NCI-H460 (cell line): ENCODE results near the gene UBA3. TPM values are rescaled to one million over a fixed set of nuclear protein-coding genes. Genes with fewer than 3 reads are reported as not detected.

ENCODE experiments used
- DNase-seq: peaks from one replicate; pipeline ENCODE4 v3.0.0-alpha.2; 2016; ENCODE audit warnings: low read depth; ENCODE audit errors: extremely low read depth
- total RNA-seq: library from RNA; depleted of rRNA; stranded (reverse); fragments of >200 nt; shearing (Covaris generic); gene quantifications from 2 replicates; pipeline ENCODE4 v1.2.3, GENCODE V29; 2014

Gene UBA3
- total RNA-seq, 1 experiment from 2014 or later, result 61.7 TPM

DNA sequence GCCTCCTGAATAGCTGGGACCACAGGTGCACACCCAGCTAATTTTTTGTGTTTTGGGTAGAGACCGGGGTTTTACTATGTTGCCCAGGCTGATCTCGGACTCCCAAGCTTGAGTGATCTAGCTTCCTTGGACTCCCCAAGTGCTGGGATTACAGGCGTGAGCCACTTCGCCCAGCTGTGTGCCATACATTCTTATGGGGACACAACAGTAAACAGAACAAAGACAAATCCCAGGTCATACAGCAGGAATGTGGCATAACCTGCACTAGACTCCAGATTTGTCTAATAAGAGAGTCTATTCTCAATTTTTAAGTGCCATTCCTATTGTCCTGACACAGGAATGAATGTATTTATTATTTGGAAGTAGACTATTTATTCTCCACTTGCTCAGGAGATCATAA lies 22.2 kb upstream of the UBA3 start:
- DNase-seq, result no peak

DNA sequence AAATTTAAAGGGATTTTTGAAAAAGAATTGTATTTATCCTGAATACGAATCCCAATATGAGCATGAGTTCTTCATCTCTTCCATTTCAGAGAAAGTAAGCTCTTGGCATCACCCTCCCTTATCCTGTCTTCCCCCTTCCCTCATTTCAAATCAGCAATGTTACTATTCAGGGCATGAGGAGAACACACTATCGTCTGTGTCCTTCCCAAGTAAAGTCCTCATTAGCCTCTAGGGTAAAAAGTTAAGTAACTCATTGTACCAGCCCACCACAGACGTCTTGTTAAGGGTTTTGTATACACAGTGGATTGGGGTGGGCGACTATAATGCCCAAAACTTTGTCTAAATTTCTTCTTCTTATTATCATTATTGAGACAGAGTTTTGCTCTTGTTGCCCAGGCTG lies 19.4 kb upstream of the UBA3 start:
- no peak for DNase-seq

DNA sequence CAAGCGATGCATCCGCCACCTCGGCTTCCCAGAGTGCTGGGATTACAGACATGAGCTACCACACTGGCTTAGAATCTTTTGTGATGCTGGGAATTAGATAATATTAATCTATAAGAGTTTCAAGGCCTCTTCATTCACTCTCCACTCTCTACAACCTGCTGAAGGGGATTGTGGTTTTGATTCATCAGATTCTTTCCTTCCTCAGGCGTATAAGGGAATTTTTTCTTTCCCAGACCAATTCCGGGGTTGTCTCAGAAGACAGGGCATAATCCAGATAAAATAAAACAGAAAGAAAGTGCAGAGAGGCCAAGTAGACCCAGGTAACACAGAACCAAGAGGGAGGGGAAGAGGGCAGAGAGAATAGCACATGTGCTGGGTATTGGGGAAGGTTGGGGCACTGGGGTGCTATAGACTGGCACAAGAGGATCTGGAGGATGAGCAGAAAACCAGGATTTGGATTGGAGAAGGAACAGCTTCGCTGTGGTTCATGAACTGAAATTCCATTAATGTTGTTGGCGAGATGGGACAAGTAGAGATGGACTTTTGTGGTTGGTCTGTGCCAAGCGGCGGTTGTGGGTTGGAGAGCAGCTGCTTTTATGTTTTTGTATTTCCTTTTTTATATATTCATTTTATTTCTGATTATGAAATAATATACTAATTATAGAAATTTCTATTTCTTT lies 17.4 kb upstream of the UBA3 start:
- no peak for DNase-seq

DNA sequence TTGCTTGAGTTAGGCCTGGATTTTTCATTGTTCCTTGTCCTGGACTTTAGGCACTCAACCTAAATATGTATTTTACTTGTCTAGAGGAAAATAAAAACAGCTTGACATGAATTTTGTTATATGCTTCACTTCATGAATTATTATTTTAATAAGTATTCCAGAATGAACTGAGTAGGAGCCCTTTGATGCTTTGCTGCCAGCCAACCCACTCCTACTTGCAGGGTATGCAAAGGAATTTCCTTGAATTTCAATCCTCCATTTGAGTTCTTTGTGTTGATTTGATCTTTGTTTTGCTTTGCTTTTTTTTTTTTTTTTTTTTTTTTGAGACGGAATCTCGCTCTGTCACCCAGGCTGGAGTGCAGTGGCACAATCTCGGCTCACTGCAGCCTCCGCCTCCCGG lies 16.1 kb upstream of the UBA3 start:
- DNase-seq, result no peak

DNA sequence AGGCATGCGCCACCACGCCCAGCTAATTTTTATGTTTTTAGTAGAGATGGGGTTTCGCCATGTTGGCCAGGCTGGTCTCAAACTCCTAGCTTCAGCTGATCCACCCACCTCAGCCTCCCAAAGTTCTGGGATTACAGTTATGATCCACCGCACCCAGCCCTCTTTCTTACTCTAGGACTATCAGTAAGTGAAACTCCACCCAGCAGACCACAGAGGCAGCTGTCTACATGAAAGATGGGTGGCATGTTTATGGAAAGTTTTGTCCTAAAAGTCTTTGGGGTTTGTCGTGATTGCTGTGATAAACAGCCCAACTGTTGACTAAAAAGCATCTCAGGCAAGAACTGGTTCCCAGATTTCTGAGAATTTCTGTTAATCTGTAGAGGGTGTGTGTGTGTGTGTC lies 15.5 kb upstream of the UBA3 start:
- no peak for DNase-seq

DNA sequence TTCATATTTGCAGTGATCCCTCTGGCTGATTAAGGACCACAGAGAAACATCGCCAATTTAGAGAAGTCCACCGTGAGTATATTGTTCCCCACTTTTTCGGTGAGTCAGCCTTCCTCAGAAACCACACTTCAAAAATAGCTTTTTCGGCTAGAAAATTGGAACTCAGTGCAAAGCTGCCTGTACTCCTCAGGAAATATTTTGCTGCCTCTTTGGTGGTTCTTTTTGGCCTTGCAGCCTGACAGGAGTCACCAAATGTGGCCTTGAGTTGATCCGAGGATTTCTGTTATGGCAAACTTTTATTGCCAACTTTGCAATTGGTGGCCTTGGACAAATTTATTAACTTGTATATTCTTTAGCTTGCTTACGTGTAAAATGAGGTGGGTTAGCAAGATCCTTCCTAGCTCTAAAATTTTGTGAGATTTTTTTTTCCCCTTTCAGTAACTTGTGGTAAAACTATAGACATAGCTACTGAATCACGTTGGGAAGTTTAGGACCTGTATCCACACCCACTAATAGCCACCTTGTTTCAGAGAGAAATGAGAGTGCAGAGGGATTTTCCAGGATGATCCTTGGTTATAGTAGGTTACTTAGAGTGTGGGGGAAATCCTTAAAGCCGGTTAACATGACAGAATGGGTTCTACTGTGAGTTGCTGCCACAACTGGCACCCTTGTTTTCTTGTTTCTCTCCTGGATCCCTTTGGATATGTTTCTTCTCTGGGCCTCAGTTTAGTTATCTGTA lies 14.5 kb upstream of the UBA3 start:
- no peak for DNase-seq

DNA sequence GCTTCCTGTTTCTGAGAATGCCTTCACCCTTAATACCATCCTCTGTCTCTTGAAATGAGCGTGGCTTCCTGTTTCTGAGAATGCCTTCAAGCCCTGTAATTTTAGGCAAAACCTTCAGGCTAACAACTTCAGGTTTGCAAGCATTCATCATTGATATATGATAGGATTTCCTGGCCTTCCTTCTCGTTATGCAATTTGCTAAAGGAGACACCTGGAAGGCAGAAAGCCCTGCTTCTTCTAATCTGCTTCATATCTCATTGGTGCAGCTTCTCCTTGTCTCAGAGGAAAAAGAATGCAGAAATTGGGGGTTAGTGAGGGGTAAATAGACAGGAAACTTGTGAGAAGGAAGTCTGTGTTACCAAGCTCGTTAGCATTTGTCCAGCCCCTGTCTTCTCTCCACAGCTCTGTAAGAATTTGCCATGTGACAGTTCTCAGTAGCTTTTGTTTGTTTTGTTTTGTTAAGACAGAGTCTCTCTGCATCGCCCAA lies 11.9 kb upstream of the UBA3 start:
- DNase-seq, result no peak

DNA sequence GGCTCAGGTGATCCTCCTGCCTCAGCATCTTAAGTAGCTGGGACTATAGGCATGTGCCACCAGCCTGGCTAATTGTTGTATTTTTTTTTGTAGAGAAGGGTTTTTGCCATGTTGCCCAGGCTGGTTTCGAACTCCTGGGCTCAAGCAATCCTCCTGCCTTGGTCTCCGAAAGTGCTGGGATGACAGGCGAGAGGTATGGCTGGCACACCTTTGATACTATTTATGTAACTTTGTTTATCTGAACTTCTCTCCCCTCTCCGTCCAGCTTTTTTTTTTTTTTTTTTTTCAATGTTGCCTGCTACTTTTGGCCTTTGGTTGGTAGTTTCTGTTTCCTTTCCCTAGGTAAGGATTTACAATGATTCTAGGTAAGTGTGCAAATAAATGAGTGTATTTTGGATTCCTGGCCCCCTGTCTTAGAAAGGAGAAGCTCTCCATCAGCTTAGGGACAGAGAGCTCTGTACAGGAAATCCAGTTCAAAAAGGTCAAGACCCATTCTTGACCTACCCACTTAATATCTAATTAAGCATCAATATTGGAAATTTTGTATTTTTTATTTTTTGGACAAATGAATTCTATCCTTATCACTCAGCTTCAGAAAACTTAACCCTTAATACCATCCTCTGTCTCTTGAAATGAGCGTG lies 11.3 kb upstream of the UBA3 start:
- no peak for DNase-seq

DNA sequence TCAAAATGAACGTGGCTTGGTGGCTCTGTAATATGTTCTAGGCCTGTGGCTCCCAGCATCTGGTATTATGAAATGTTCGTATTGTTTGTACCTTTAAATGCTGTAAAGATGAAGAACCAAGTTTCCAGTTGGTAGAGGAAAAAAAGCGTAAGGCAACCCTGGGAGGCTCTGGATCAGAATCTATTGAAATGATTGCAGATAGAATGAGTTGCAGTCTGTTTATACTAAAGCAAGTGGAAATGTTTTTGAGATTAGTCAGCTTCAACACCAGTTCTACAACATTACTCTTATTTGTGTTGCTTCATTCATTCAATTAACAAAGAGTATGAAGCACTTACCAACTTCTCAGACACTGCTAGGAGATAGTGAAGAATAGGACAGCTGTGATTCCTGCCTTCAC lies 9.9 kb upstream of the UBA3 start:
- no peak for DNase-seq

DNA sequence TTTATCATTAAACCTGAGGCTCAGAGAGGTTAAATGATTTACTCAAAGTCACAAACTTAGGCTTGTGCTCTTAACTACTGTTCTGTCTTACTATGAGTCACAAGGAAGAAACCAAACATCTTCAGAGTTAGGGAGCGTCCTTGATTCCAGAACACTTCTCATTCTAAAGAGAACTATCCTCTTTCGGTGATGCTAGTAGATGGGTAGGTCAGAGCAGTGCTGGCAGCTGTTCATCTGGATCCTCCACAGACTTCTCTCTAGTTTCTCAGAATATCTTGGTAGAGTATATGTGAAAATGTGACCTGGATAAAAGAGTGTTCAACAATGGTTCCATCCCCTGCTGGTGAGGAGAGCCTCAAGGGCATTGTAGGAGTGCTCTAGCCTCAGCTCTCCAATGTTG lies 7.9 kb upstream of the UBA3 start:
- no peak for DNase-seq

DNA sequence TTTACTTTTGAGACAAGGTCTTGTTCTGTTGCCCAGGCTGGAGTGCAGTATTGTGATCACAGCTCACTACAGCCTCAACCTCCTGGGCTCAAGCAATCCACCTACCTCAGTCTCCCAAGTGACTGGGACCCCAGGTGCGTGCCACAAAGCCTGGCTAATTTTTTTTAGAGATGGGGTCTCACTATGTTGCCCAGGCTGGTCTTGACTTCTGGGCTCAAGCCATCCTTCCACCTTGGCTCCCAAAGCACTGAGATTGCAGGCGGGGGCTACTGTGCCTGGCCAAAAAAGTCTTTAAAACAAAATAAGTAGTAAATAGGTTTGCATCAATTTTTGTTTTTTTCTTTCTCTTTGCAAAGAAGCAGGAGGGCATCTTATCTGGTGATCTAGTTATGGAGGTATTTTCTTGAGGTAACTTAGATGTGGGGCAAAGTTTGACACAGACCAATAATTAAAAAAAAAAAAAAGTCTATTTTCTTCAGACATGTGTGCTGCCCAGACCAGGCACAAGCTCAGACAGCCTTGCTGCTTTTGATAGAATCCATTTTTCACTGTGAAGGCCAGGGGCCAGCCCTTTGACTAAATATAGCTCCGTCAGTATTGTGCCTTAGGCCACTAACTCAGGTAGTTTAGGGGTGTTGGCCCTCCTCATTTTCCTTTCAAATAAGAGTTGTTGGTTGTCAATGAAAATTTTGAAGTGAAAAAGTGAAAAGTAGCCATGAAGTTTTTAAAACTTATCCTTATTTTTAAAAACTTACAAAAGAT lies 7.0 kb upstream of the UBA3 start:
- no peak for DNase-seq

DNA sequence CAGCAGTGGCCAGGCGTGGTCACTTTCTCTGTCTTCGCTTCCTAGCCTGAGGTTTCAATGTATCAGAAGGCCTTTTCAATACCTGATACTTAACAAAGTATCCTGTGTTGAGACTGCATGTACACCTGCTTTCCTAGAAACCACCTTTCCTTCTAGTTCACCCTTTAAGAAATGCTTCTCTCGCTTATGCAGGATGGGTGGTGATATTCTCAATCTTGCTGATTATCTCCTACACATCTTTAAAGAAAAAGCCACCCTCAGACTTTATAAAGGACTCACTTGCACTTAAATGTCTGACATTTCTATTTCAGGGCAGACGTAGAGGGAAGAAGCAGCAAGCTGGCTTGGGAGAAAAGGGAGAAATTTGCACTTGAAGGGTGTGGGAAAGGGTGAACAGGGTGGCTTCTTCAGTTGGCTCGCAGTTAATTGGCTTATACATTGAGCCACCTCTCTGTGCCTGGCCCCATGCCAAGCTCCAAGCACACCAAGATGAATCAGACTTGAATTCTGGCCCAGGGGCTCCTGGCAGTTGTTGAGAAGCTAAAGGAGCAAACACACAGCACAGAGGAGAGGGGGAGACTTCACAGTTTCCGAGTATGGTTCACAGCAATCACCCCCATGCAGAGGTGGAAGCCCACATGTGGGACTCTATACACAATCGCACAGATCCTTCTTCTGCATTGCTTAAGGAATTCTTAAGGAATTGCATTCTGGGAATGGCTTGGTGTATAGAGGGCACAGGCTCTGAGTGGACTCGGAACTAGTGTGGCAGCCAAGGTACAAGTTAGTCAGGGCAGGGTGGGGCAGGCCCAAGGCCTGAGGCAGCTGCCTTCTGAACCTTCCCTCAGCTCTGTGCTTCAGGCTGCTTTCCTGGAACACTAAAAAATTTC lies 5.9 kb upstream of the UBA3 start:
- peak; percentile 83 for DNase-seq

DNA sequence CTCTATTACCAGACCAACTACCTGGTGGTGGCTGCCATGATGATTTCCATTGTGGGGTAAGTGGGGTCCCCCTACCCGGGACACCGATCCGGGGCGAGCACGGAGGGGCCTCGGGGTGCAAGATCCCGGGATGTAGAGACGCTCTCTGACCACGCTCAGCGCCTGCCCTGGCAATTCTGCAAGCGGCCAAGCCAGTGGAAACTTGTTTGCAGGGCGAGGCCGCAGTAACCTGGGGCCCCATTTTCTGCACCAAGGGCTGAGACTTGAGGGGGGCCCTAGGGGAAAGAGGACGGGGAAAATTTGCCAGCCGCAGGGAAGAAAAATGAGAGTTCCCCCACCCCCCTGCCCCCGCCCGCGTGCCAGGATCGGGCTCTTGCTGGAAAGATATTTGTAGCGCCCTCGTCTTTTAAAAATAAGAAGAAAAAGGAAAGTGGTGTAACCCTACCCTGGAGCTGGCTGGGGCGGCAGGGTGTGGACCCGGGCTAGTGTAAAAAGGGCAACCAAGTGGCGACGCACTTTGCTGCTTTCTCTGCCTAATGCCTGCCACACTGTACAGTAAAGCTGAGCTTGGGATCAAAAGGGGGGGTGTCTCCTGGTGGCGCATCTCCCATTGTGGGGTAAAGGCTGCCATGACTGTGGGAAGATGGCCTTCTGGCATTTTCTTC lies 5.1 kb upstream of the UBA3 start:
- DNase-seq, result no peak

DNA sequence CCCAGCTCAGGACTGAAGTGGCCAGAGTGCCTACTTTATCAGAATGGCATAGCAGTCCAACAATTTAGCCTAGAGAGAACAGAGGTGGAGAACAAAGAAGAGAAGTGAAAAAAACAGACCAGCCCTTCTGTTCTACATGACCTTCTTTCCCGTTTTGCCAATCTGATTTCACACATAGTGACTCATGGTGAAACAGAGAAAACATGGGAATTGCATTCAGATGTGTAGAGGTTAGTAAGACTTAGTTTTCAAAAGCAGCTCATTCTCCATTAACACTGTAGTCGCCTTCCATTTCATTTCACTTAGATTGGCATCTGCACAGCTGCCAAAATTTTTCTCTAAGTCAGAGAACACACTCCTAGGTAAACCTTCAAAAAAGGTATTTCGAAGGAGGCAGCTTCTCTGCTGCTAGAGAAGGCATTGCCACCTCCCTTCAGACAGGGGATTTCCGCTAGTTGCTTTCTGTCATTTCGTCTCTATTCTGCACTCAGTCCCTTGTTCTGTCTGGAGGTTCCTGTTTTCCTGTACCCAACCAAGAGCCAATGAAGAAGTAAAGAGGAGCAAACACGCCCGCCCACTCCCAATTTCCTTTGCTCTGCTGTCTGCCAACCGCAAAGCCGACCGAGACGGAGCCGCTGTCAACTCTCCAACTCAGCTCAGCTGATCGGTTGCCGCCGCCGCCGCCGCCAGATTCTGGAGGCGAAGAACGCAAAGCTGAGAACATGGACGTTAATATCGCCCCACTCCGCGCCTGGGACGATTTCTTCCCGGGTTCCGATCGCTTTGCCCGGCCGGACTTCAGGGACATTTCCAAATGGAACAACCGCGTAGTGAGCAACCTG lies 4.4 kb upstream of the UBA3 start, which contains the start of gene ARL6IP5:
Gene ARL6IP5, plus strand, starts transcription at position 612 of the 842 bp plus-strand sequence. Its CDS starts 111 bp downstream, at position 723.
- peak; percentile 86 for DNase-seq

DNA sequence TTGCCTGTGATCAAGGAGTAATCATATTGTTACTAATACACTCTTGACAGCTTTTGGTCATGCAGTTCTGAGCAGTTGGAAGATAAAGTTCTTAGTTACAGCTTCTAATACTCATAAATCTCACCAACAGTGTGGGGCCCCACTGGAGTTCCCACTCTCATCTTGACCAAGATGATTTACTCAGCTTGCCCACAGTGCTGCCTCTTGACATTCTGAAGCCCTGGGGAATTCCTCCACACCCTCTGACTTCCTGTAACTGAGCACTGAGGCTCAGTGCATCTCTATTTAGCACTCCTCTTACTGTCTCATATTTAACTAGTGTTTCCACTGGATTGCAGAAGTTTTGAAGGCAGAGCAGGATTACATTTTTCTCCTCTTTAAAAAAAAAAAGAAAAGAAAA lies 2.6 kb upstream of the UBA3 start:
- DNase-seq, result peak; percentile 72

DNA sequence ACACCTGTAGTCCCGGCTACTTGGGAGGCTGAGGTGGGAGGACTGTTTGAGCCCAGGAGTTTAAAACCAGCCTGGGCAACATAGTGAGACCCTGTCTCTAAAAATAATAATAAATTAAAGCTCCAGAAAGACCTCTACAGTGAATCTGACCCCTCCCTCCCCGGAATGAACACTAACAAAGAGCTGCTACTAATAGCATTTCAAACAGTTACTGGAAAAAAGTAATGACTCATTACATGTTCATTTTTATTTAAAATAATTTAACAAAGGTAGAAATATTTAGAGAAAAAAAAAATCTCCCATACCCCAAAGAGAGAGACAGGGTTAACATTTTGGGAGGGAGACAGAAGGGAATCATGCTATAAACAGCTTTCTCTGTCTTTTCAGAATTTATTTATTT lies 2.2 kb upstream of the UBA3 start:
- no peak for DNase-seq

DNA sequence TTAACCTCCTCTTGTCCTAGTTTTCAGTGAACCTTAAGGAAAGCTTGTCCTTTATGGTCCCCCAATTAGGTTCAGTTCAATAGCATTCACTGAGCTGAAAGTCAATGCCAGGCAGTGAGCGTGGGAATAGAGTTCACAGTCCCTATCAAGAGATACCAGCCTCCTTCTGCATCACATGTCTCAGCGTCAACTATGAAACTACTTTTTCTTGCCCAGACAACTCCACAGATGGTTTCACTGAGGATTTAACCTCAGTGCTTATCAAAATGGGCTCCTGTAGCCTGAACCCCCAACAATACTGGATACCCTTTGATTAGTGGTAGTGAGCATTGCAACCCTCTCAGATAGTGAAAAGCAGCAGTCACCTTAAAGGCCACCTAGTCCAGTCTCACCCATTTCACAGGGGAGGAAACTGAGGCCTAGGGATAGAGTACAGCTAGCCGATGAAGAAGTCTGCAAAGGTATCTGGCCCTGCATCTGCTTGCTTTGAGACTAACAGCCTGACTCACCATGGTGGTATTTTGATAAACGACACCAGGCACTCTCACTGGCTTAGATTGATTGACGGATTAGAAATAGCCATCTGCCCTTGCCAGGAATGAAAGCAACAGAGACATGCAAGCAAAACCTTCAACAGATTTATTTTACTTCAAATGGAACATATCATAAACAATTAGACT lies 1.6 kb upstream of the UBA3 start:
- DNase-seq, result peak; percentile 62
